SK-N-SH treated with all-trans-retinoic acid at 6 μM for 48 hours (cell line): Measurements from ENCODE around the gene C6orf163.

Experiments used
- ARNTL ChIP-seq: fragments of 450-650 bp; formaldehyde crosslinking; IDR thresholded peaks from 2 replicates; pipeline ENCODE4 v1.5.0; 2020; ENCODE audit warnings: low read depth, mild to moderate bottlenecking, moderate library complexity, borderline replicate concordance
- CREB5 ChIP-seq: fragments of 250-450 bp; sonication (Bioruptor Pico); IDR thresholded peaks from 2 replicates; pipeline ENCODE4 v1.5.1; 2020; ENCODE audit warnings: low read depth, mild to moderate bottlenecking, moderate library complexity
- CSRNP3 ChIP-seq: fragments of 250-450 bp; sonication (Bioruptor Pico); IDR thresholded peaks from 2 replicates; pipeline ENCODE4 v1.5.1; 2021; ENCODE audit warnings: mild to moderate bottlenecking, moderate library complexity
- ISL1 ChIP-seq: fragments of 250-450 bp; sonication (Bioruptor Pico); IDR thresholded peaks from 2 replicates; pipeline ENCODE4 v2.1.2; 2022; ENCODE audit warnings: mild to moderate bottlenecking, moderate library complexity
- OSR1 ChIP-seq: fragments of 250-450 bp; sonication (Bioruptor Pico); IDR thresholded peaks from 2 replicates; pipeline ENCODE4 v1.8.0; 2022; ENCODE audit warnings: moderate library complexity, mild to moderate bottlenecking, inconsistent platforms
- PATZ1 ChIP-seq: fragments of 250-450 bp; sonication (Bioruptor Pico); IDR thresholded peaks from 2 replicates; pipeline ENCODE4 v1.8.0; 2020; ENCODE audit warnings: mild to moderate bottlenecking, moderate library complexity, borderline replicate concordance
- RARB ChIP-seq: fragments of 250-450 bp; sonication (Bioruptor Pico); IDR thresholded peaks from 2 replicates; pipeline ENCODE4 v1.8.0; 2021; ENCODE audit warnings: mild to moderate bottlenecking, moderate library complexity
- TCF4 ChIP-seq: fragments of 250-450 bp; sonication (Bioruptor Pico); IDR thresholded peaks from 2 replicates; pipeline ENCODE4 v1.8.0; 2021; ENCODE audit warnings: mild to moderate bottlenecking, moderate library complexity, borderline replicate concordance
- TOX ChIP-seq: fragments of 250-450 bp; sonication (Bioruptor Pico); IDR thresholded peaks from 2 replicates; pipeline ENCODE4 v1.8.0; 2021; ENCODE audit warnings: mild to moderate bottlenecking, moderate library complexity, borderline replicate concordance
- ZFP3 ChIP-seq: fragments of 250-450 bp; sonication (Bioruptor Pico); IDR thresholded peaks from 2 replicates; pipeline ENCODE4 v1.5.0; 2020; ENCODE audit warnings: mild to moderate bottlenecking, moderate library complexity
- ZNF565 ChIP-seq: fragments of 450-650 bp; formaldehyde crosslinking; conservative IDR thresholded peaks from 2 replicates; pipeline ENCODE4 v1.5.0; 2020; ENCODE audit warnings: low read depth, mild to moderate bottlenecking, moderate library complexity
- TF ChIP-seq, protein P1 (sequence below): fragments of 250-450 bp; sonication (Bioruptor Pico); IDR thresholded peaks from 2 replicates; pipeline ENCODE4 v1.5.0; 2020; ENCODE audit warnings: mild to moderate bottlenecking, moderate library complexity

DNA sequence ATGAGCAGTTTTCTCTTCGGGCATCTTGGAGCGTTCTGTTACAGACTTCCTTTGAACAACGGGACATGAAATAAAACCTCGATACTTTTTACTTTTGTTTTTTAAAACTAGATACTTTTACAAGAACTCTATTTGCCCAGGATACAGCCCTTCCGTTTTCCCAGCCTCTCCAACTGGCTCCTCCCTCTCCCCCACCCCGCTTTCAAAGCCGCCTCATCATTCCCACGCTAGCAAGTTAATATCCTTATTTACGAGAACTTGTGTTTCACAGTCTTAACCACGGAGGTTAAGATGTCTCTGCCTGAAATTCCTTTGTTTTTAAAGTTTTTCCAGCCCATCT is 62.9 kb downstream of the C6orf163 start:
- no peak for TF ChIP-seq CREB5 (CRISPR knock-in tag)
- TF ChIP-seq ISL1, result no peak
- TF ChIP-seq PATZ1 (CRISPR knock-in tag), result no peak
- TF ChIP-seq OSR1 (CRISPR knock-in tag), result no peak
- no peak for TF ChIP-seq CSRNP3 (CRISPR knock-in tag)
- no peak for TF ChIP-seq TCF4 (CRISPR knock-in tag)
- TF ChIP-seq ZFP3, result no peak
- TF ChIP-seq, protein P1, sequence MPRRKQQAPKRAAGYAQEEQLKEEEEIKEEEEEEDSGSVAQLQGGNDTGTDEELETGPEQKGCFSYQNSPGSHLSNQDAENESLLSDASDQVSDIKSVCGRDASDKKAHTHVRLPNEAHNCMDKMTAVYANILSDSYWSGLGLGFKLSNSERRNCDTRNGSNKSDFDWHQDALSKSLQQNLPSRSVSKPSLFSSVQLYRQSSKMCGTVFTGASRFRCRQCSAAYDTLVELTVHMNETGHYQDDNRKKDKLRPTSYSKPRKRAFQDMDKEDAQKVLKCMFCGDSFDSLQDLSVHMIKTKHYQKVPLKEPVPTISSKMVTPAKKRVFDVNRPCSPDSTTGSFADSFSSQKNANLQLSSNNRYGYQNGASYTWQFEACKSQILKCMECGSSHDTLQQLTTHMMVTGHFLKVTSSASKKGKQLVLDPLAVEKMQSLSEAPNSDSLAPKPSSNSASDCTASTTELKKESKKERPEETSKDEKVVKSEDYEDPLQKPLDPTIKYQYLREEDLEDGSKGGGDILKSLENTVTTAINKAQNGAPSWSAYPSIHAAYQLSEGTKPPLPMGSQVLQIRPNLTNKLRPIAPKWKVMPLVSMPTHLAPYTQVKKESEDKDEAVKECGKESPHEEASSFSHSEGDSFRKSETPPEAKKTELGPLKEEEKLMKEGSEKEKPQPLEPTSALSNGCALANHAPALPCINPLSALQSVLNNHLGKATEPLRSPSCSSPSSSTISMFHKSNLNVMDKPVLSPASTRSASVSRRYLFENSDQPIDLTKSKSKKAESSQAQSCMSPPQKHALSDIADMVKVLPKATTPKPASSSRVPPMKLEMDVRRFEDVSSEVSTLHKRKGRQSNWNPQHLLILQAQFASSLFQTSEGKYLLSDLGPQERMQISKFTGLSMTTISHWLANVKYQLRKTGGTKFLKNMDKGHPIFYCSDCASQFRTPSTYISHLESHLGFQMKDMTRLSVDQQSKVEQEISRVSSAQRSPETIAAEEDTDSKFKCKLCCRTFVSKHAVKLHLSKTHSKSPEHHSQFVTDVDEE (CRISPR knock-in tag), result no peak
- no peak for TF ChIP-seq ZNF565
- no peak for TF ChIP-seq ARNTL (CRISPR knock-in tag)
- no peak for TF ChIP-seq RARB
- TF ChIP-seq TOX (CRISPR knock-in tag), result no peak
